ENCODE results near the gene CSRNP3.
A peak's percentile ranks its signal among the peaks of the same experiment; 100 is the strongest.

The CSRNP3 gene

GRCh38 chr2:165466386-165466785 is 3.1 kb upstream of the CSRNP3 start:
- no peak for DNase-seq (ENCODE audit: extremely low read depth, low read depth)
- no peak for TF ChIP-seq CTCF (IDR thresholded peaks at IDR 0.05; ENCODE audit: low read depth, low read length, missing control alignments)
- no peak overlapping the region for H3K4me3 ChIP-seq (replicated peaks; ENCODE audit: low read depth, low read length)

- H3K4me3 ChIP-seq (replicated peaks; ENCODE audit: low read depth, low read length), result no peak overlapping the region
- no peak for DNase-seq (ENCODE audit: extremely low read depth, low read depth)
- no peak for TF ChIP-seq CTCF (IDR thresholded peaks at IDR 0.05; ENCODE audit: low read depth, low read length, missing control alignments)
Observed at GRCh38 chr2:165467921-165468320, 1.6 kb upstream of the CSRNP3 start.

DNA sequence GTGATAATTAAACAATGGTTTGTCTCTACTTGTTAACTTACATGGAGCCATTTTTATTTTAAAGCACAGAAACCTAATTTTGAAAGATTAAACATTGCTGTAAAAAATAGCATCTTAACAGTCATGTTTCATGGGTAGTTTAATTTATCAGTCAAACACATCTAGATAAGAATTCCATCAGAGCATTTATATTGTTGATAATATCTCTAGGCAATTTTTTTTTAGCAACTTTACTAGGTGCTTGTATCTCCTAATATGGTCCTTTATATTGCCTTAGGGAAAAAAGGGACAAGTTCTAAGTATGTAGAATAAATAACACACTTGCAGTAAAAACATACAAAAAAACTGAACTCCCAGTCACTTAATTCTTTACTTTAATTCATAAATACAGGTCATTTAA is 863 bp downstream of the CSRNP3 start:
- H3K4me3 ChIP-seq (replicated peaks; ENCODE audit: low read depth, low read length), result peak overlapping the region; percentile 48; the same call in 1 of the 2 replicates
- TF ChIP-seq CTCF (IDR thresholded peaks at IDR 0.05; ENCODE audit: low read depth, low read length, missing control alignments), result no peak
- no peak for DNase-seq (ENCODE audit: extremely low read depth, low read depth)

- TF ChIP-seq CTCF (IDR thresholded peaks at IDR 0.05; ENCODE audit: low read depth, low read length, missing control alignments), result no peak
- peak overlapping the region; percentile 27 for H3K4me3 ChIP-seq (replicated peaks; ENCODE audit: low read depth, low read length)
- no peak for DNase-seq (ENCODE audit: extremely low read depth, low read depth)
Observed at GRCh38 chr2:165471349-165471950, 2.0 kb downstream of the CSRNP3 start.

GRCh38 chr2:165472922-165473321 is 3.4 kb downstream of the CSRNP3 start:
- DNase-seq (ENCODE audit: extremely low read depth, low read depth), result no peak
- no peak overlapping the region for H3K4me3 ChIP-seq (replicated peaks; ENCODE audit: low read depth, low read length)
- no peak for TF ChIP-seq CTCF (IDR thresholded peaks at IDR 0.05; ENCODE audit: low read depth, low read length, missing control alignments)

- DNase-seq (ENCODE audit: extremely low read depth, low read depth), result no peak
- no peak for TF ChIP-seq CTCF (IDR thresholded peaks at IDR 0.05; ENCODE audit: low read depth, low read length, missing control alignments)
- no peak overlapping the region for H3K4me3 ChIP-seq (replicated peaks; ENCODE audit: low read depth, low read length)
Observed at GRCh38 chr2:165474619-165475276, 5.2 kb downstream of the CSRNP3 start.

All from HFF-Myc (cell line).